Measurements from ENCODE around the gene OR6V1.
A peak's percentile ranks its signal among the peaks of the same experiment; 100 is the strongest.

The OR6V1 gene, protein sequence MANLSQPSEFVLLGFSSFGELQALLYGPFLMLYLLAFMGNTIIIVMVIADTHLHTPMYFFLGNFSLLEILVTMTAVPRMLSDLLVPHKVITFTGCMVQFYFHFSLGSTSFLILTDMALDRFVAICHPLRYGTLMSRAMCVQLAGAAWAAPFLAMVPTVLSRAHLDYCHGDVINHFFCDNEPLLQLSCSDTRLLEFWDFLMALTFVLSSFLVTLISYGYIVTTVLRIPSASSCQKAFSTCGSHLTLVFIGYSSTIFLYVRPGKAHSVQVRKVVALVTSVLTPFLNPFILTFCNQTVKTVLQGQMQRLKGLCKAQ

DNA sequence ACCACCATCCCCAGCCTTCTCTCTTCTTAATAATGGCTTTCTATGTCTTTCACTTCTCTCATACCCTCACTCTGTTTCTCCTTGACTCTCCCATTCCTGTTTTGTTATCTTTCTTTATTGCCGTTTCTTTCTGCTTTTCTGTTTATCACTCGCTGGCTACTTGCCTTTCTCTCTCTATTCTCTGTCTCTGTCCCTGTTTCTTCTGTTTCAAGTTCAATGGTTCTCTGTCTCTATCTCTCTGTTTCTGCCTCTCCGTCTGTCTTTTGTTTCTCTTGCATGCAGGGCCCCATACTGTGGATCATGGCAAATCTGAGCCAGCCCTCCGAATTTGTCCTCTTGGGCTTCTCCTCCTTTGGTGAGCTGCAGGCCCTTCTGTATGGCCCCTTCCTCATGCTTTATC, at the start of gene OR6V1:
TSS of gene OR6V1 (plus strand) at position 301 of the 400 bp plus-strand sequence. CDS start at position 301, 0 bp downstream.
- DNase-seq (ENCODE audit: low read depth, low spot score) = no peak

DNA sequence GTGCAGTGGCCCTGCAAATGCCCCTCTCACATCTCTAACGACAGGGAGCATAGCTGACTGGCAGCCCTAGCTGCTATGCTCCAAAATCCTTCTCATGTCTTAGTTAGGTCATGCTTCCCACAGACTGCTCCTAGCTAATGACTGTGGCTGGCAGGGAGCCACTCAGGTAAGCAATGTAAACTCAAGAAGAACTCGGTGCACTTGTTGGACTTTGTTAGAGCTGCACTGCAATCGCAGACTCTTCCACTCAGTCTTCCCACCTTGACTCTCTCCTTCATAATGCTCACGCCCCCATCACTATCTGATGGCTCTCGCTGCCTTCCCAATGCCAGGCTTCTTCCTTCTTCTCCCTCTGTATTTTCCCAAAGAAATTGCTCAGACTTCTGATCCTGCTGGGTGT, 49.2 kb upstream of the OR6V1 start:
- DNase-seq (ENCODE audit: low read depth, low spot score) = no peak

DNA sequence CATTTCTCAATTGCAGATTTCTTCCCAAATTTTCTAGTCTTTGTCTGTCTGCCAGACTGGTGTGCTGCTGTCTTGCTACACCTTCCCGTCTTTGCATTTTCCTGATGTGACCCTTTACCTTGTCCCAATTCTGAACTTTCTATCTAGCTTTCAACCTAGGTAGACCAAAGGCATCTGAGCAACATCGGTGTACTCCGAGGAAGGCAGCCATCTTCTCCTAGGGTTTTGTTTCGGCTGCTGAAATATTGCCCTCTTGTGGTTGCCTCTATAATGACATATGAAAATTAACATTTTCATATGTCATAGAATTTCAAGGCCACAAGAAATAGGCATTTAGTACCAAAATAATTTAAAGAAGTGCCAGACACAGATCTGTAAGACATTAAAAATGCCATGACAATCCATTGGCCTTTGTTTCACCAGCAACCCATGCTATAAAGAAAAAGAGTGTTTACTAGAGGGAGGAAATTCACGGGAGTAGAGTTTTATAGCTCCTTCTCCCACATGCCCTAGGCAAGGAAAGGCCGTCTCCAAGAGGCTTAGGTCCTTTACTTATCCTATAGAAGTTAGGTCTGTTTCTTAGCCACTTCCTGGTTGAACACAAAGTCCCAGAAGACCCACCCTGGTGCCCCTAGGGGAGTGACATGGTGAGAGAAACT, 48.6 kb upstream of the OR6V1 start:
- DNase-seq (ENCODE audit: low read depth, low spot score) = no peak

DNA sequence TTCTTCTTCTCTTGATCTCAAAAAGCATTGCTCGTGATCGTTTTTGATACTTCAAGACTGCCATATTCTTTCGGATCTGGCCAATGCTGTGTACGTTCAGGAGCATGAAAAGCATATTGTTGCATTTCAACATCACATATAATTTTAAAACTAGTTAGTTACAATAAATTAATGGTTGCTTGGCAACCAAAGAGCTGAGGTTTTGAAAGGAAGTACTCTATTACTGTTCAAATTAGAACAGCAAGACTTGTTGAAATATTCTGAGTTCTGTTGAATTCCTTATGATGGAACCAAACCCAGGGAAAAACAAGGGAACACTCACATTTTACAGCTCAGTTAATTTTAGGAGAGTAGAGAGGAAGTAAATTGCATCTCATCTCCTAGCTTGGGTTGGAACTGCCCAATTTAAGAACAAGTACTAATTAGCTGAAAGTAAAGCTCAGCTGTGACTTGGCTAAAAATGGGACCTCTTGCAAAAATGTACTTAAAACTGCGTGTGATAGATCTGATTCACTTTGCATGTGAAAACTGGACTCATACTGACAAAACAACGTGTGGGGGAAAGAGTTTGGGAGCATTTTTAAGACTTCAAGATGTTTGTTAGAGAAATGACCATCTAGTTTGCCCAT, 46.4 kb upstream of the OR6V1 start:
- DNase-seq (ENCODE audit: low read depth, low spot score) = no peak

DNA sequence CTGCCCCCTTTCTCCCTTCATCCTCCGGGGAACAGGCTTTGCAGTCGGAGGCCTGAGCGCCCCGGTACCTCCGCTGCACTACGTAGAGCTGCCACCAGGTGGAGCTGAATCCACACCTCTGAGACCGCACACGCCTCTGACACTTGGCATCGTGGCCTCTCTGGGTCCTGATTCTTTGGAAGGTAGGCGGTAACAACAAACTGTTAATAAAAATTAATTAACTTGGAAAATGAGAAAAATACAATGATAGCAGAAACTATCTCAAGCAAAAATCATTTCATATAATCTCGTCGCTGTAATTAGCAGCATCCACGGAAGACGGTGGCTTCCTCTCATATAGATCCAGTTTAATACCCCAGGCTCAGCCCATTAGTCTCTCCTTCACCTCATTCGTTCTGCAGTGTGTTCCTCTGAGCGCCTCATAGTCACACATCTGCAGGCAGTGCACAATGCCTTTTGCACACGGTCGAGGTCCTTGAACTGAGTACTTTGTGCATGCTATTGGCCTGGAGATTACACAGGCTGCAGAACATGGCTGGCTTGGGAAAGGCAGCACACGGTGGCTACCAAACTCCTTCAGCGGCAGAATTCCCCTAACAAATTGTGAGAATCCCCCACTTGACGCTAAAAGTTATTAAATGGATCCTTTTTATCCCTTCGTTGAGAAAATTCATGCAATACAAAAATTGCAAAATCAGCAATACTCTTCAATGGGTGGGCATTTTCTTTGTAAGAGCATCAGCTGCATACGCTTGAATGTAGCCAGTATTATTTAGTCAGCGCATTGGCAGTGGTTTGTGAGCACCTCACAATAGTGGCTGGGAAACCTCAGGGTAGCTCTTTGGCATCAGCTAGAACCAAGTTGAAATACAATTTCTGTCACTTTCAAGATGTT, 43.9 kb upstream of the OR6V1 start:
- peak; percentile 30 for DNase-seq (ENCODE audit: low read depth, low spot score)

DNA sequence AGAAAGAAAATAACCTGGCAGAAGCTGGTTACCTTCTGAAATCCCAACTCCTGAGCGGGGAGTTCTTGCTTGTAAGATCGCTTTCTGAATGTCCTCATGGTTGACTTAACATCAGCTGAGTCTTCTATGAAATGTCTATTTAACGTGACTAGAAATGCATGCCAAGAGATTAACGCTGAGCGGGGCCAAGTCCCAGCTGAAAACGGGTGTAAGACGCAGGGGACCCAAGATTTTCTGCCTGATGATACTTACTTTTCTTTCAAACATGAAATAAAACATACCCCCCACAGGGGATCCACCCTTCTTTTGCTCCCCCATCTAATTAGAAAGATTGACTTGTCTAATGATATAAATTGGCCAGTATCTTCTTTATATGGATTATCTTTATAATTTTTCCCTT, 40.1 kb upstream of the OR6V1 start:
- DNase-seq (ENCODE audit: low read depth, low spot score) = no peak

DNA sequence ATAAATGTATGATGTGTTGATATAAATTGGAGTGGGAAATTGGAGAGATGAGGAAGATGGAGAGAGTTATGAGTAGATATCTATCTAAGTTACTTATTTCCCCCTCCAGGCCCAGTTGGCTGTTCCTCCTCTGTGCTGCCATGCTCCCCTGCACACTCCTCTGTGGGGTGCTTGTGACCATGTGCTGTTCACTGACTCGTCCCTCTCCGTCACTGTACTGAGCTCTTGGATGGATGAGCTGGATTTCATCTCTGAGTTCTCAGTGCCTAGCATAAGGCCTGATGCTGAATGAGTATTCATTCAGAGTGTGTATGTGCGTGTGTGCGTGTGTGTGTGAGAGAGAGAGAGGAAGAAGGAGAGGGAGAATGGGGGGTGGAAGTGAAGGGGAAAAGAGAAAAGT, 39.7 kb upstream of the OR6V1 start:
- DNase-seq (ENCODE audit: low read depth, low spot score) = no peak

DNA sequence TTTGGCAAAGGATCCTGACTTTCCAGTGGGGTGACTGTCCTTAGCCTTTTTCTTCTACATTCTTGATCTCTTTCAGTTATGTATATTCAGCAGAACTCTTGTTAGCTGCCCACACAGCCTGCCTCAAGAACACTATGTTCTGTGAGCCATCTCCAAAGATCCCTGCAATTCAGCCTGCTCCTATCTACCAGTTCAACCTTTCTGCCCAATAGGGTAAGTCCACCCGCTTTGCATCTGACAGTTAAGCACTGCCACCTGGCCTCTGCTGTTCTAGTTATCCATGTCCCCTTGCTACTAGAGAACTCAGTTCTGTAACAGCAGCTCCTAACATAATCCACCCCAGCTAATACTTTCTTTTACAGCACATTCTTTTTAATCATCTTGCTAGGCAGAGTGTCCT, 38.7 kb upstream of the OR6V1 start:
- DNase-seq (ENCODE audit: low read depth, low spot score) = no peak

DNA sequence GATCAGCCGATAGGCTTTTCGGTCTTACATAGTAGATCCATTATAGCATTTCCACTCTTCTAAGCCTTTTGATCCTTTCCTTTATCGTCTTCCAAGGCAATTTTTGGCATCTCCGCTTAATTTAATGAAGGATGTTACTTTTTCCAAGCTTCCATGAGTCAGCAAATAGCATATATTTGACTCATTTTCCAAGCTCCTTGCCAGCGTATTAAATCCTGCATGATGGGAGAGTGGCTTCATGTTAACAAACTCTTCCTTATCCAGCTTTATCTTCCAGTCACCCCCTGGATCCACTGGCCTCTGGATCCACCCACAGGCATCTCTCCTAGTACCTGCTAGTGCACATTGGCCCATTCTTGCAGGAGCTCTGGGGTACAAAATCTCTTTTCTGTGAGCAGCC, 38.2 kb upstream of the OR6V1 start:
- DNase-seq (ENCODE audit: low read depth, low spot score) = no peak

DNA sequence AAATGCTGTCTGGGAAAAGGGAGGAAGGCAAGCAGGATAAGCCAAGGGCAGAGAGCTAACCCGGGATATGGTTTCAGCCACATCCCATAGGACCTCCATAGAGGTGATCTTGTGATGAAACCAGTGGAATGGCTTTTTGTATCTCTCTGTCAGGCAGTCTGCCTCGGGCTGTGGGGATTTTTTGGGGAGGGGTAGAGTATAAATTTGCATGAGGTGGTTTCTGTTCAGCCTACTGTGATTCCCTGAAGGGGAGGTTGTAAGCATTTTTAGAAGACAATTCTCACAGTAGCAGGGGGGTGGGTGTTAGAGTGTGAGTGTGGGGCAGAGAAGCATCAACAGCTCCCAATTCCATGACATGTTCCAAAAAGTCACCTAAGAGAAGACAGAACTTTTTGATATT, 37.1 kb upstream of the OR6V1 start:
- DNase-seq (ENCODE audit: low read depth, low spot score) = no peak

DNA sequence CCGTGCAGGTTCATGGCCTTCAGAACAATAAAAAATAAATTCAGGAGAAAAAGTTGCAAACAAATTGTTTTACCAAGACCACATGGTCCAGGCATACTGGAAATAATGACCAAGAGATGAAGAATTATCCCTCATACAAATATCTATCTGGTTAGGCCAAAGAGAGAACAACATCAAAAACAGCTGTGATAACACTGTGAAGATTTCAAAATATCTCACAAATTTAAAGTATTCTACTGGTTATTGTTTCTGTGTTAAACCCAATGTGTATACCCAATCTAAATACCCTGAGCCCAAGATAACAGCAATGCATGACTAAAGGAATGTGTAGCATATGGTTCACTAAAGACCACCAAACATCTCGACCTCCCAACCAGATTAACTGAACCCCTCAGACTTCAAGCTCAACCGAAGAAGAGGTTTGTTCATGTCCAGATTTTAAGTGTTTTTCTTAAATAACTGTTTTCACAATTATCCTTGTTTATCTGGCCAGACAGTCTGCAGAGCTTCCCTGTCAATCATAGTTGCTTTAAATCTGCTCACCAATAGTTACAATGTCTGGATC, 36.1 kb upstream of the OR6V1 start:
- DNase-seq (ENCODE audit: low read depth, low spot score) = no peak

DNA sequence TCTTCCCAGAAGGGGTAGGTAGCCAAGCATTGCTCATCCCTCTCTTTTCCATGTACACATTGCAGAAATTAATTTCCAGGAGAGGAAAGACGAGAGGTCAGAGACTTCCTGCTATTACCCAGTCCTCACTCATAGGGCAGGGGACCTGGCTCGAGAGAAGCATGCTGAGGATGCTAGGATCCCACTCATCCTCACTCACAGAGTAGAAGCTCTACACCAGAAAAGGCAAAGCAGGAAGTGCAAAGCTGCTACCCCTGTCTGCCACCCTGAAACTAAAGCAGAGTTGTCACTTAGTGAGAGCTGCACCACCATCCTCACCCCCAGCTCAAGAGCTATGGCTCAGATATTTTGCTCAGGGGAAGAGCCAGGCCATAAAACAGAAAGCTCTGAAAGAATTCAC, 35.1 kb upstream of the OR6V1 start:
- no peak for DNase-seq (ENCODE audit: low read depth, low spot score)

DNA sequence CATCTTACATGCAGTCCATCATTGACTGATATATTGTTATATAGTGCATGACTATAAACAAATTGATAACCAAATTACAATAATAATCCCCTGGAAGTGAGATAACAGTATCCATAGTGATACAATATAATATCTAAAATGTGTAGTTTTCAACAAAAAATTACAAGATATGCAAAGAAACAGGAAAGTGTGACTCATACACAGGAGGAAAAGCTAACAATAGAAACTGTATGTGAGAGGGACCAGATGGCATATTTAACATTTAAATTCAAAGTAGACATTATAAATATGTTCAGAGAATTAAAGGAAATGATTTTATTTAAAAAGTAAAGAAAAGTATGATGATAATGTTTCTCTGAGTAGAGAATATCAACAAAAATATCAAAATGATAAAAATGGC, 33.2 kb upstream of the OR6V1 start:
- DNase-seq (ENCODE audit: low read depth, low spot score) = no peak

DNA sequence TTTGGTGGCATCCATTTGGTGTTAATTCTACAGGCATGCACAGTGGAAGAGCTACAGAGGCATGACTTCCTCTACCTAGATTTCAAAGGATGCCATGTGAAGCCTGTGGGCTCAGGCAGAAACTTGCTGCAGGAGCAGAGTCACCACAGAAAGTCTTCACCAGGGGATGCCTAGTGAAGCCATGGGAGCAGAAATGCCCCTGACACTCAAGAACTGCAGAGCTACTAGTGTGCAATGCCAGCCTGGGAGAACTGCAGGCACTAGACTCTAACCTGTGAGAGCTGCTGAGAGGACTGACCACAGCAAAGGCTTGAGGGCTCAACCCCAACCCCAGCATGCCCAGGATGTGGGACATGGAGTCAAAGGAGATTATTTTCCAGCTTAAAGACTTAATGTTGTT, 29.1 kb upstream of the OR6V1 start:
- DNase-seq (ENCODE audit: low read depth, low spot score) = no peak

DNA sequence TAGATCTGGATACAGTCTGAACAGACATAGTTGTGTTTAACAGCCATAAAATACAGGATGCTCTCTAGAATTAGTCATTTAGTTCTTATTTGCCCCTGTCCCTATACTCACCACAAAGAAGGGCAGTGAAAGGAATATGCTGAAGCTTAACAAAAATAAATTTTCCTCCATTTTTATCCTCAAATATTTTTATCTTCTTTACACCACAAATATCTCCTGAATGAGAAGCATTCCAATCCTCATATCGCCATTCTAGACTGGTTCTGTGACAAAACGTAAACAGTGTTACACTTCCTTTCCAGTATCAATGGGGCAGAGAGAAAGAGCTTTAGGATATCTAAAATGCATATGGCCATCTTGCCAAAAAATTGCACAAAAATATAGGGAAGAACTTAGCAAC, 26.8 kb upstream of the OR6V1 start:
- DNase-seq (ENCODE audit: low read depth, low spot score) = no peak

DNA sequence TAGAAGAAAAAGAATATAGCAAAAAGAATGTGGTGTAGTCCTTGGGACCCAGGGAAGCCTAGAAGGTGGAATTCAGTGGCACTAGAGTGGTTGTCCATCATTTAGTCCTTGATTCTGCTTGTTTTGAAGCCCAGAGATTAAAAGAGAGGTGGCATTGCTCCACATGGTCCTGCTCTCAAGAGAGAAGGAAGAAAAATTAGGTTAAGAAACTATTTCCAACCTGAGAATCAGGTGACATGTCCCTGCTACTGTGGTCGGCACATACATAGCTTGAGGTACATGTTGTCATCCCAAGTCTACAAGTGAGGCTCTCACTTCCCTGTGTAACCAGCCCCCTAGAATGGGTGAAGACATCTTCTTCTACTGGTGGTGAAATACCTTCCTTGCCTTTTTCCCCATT, 25.1 kb upstream of the OR6V1 start, which contains the start of gene OR9A2:
TSS of gene OR9A2 (minus strand) at position 101 of the 400 bp plus-strand sequence. CDS start at position 101, 0 bp downstream.
- no peak for DNase-seq (ENCODE audit: low read depth, low spot score)

DNA sequence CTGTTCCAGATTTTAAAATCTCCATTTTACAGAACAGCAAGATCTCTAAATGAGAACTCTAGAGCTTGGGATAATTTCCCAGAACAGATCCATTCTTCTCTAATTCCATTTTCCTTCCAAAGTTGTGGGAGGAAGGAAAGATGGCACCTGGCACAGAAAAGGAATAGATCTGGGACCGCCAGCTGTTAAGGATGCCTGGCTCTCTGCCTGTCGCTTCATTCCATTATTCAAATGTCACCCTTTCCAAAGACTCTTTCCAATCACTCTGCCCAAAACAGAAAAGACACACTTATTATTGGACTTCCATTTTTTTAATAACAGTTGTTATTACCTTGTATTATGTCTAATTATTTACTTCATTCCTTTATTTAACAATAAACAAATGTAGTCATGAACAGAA, 24.5 kb upstream of the OR6V1 start:
- DNase-seq (ENCODE audit: low read depth, low spot score) = no peak

DNA sequence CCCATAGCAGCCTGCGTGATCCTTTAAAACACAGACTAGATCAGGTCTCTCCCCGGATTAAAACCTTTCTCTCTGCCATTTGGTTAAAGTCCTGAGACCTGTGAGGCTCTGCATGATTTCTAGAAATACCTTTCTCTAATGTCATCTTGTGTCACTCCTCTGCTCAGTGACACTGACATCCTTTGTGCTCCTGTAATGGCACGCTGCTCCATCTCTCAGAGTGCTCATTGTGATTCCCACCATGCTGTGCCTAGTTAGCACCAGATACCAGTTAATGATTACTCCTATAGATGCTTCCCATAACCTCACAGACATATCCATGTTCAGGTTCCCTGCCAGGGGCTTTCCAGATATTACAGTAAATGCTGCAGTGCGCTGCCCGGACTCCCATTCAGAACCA, 13.5 kb upstream of the OR6V1 start:
- no peak for DNase-seq (ENCODE audit: low read depth, low spot score)

DNA sequence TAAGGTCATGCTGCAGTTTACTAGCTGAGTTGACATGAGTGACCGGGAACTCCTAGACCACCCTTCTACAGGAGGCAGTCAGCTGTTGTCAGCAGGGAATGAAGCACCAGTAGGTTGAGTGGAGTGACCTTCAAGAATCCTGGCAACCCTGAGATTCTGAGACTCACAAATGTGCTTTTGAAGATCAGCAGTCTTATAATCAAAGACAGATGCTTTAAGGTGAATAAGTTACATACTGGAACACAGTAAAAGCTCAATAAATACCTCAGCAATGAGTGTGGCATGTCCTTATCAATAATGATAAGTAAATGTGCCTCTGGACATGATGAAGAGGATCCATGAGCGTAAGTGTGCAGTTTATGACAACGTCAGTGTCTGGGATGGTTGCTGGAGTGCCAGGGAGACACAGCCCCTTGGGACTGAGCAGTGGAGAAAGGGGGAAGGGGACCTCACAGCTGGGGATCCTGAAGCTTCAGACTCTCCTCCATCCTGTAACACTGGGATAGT, 11.9 kb upstream of the OR6V1 start:
- DNase-seq (ENCODE audit: low read depth, low spot score) = no peak

DNA sequence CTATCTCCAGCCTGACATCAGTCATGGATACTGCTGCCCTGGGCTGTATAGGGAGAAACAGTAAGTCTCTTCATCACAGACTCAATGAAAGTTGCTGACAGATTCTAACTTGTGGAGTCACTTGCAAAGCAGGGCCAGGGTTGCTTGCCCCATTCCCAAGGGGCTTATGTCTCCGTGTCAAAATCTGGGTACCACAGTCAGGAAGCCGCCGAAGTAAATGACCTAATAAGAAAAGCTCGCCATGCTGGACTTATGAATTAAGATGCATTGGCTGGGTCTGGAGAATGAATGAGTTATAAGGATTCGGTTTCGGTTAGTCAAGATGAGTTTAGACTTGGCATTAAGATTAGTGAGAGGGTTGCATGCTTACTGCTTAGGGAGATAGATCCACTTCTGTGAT, 10.8 kb upstream of the OR6V1 start:
- DNase-seq (ENCODE audit: low read depth, low spot score) = no peak

DNA sequence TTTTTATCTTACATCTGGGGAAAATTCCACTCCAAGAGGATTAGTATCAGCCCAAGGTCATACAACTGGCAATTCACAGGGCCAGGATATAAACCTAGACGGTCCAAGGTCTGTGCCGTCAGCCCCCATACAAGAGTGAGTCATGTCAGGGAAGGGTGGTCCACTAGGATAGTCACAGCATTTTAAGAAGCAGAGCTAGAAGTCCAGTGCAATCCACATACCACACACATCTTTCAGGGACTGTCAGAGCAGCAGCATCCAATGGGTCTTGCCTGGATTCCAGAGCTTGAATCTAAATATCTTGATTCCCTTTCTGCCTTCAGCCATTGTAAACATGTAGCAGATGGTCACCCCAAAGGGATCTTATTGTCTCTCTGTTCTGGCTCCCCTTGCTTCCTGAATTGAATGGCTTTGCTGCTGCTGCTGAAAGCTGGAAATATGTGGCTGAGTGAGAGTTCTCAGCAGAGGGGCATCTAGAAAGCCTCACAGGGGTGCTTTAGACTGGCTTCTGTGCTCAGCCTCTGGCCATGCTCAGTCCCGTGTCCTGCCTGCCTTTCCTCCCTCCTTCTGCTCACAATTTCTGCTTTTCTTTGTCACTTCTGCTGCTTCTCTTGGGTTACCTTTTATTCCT, 9.9 kb upstream of the OR6V1 start:
- DNase-seq (ENCODE audit: low read depth, low spot score) = no peak

All from iPS DF 19.7 (cell line).